Heart left ventricle (tissue), 16 donors: ENCODE results near the gene COPS2. TPM values are rescaled to one million over a fixed set of nuclear protein-coding genes. Genes with fewer than 3 reads are reported as not detected.

Experiments used
- ATAC-seq, 4 donors: fragments of 200-7000 bp; cut with Tn5 transposase; one replicate each; pipeline ENCODE4 v1.9.1; 2020 to 2022; ENCODE audit warnings: moderate library complexity in 4 of 4, mild to moderate bottlenecking in 3 of 4, moderate number of reproducible peaks in 1 of 4
- DNase-seq, 5 donors: peaks; one replicate each; pipeline ENCODE4 v3.0.0-alpha.2; 2020
- H3K27ac ChIP-seq, 12 donors: fragments of 200-600 bp; sonication (generic) in 4 of 12; one replicate each; pipeline versions ENCODE4 v1.5.0 to v1.8.0; 2016 to 2022; ENCODE audit warnings: mild to moderate bottlenecking in 2 of 12
- H3K27me3 ChIP-seq, 9 donors: fragments of 200-600 bp; sonication (generic) in 2 of 9; one replicate each; pipeline versions ENCODE4 v1.5.1 to v1.8.0; 2016 to 2022; ENCODE audit warnings: mild to moderate bottlenecking in 3 of 9
- H3K36me3 ChIP-seq, 9 donors: fragments of 200-600 bp; sonication (generic) in 2 of 9; one replicate each; pipeline versions ENCODE4 v1.5.0 to v1.8.0; 2018 to 2022; ENCODE audit warnings: mild to moderate bottlenecking in 2 of 9
- H3K4me1 ChIP-seq, 12 donors: fragments of 200-600 bp; sonication (generic) in 4 of 12; one replicate each; pipeline versions ENCODE4 v1.5.0 to v1.8.0; 2016 to 2022; ENCODE audit warnings: mild to moderate bottlenecking in 3 of 12
- H3K4me3 ChIP-seq, 12 donors: fragments of 200-600 bp; sonication (generic) in 4 of 12; one replicate each; pipeline versions ENCODE4 v1.5.0 to v1.8.0; 2017 to 2022; ENCODE audit warnings: mild to moderate bottlenecking in 9 of 12, moderate library complexity in 4 of 12
- H3K9me3 ChIP-seq, 12 donors: fragments of 200-600 bp; sonication (generic) in 4 of 12; one replicate each; pipeline versions ENCODE4 v1.5.0 to v1.8.0; 2016 to 2022; ENCODE audit warnings: mild to moderate bottlenecking in 1 of 12
- CTCF ChIP-seq, 12 donors: fragments of 200-600 bp; sonication (generic) in 4 of 12; IDR thresholded peaks; one replicate each; pipeline versions ENCODE4 v1.5.0 to v1.8.0; 2018 to 2022; ENCODE audit warnings: antibody characterized with exemption in 12 of 12, mild to moderate bottlenecking in 5 of 12
- POLR2A ChIP-seq, 2 donors: fragments of 450-650 bp; IDR thresholded peaks; one replicate each; pipeline ENCODE4 v1.6.1; 2017; ENCODE audit warnings: antibody characterized with exemption in 2 of 2, mild to moderate bottlenecking in 2 of 2, moderate library complexity in 2 of 2
- WGBS, 4 donors: extraction: QIAGEN DNeasy Blood & Tissue Kit in 2 of 4; methylation state at CpG; one replicate each; pipeline versions ENCODE4 v1.1.5 to v1.1.7; 2013 to 2018; 5-methylcytosine and 5-hydroxymethylcytosine counted together
- intact Hi-C, 10 donors: fragments of 100-400 bp; cut with DNase I; formaldehyde crosslinking; loops; one replicate each; pipeline versions ENCODE4 v1.11.1 to v1.14.2; 2022
- polyA plus RNA-seq, 2 donors: library from polyadenylated mRNA; stranded (reverse); fragments of 200-250 nt; gene quantifications; one replicate each; pipeline ENCODE4 v1.2.3, GENCODE V29; 2013
- total RNA-seq, 9 donors: library from RNA; depleted of rRNA in 2 of 9; stranded (reverse); fragments of >200 nt in 2 of 9; fragmentation: NEBNext Ultra II Directional in 3 of 9; extraction: Animal tissue kit (Norgen Biotek cat#: 25700) in 3 of 9; gene quantifications; one replicate each; pipeline versions ENCODE4 v1.1.0 to v1.2.4, GENCODE V29; 2016 to 2023
- donor health status: ischemic (EF 13 %, LVEDD 7.1; RV severe dilation, severe dysfunction).
- donor health status: healthy with polysubstance abuse.
- donor health status: DM: no; HTN: yes; CAD: no.
- donor health status: DM: no; HTN: no; CAD: no.
- donor health status: ischemic (EF 25% LVEDD 6.9; RV normal size, moderate dysfunction).
- donor health status: ischemic (EF 25% LVEDD 5.7; RV mildly dilated, moderate dysfunction).
- donor health status: healthy.
- donor health status: DM: yes; HTN: yes; CAD: no.
- donor health status: ischemic (EF 35%, LVEDD 5.7; RV mildly dilated, moderate dysfunction).
- donor health status: nonischemic (EF 11% LVEDD 7.7; RV severe dilation, severe dysfunction).
- donor health status: DM: yes; HTN: yes; CAD: no.
- donor health status: PGD.
- donor health status: ischemic (EF 29% LVEDD 5.4; RV normal size, mild dysfunction).
- donor health status: nonischemic (EF 23%, LVEDD 6.1; RV moderate dilation, normal function).

COPS2 gene
- total and polyA plus RNA-seq, 11 donors = 36.4 to 94.4 (median 79.9) TPM

- intact Hi-C loops = no loop called here
- H3K27me3 ChIP-seq = no peaks in the 10 kb centered on the region
- H3K36me3 ChIP-seq = no peaks in the 10 kb centered on the region
- WGBS, 4 donors = 97 to 98% (median 98%) methylated on average over 12 of the region's 12 CpGs
- no peaks in the 10 kb centered on the region for H3K9me3 ChIP-seq
- peaks cover 0 to 43% (median 8%) of the 10 kb centered on the region in 12 donors for H3K4me1 ChIP-seq
- H3K27ac ChIP-seq = no peak overlapping the region
- ATAC-seq = no peak
- TF ChIP-seq CTCF (IDR thresholded peaks at IDR 0.05) = no peak
- TF ChIP-seq POLR2A (IDR thresholded peaks at IDR 0.05) = no peak
- peak overlapping the region in 1 of 12 donors; percentile 69 for H3K4me3 ChIP-seq
- no peak for DNase-seq
Observed at GRCh38 chr15:49171790-49172189, 16.4 kb upstream of the COPS2 start.

- DNase-seq = peak; percentile 79 to 88 (median 82)
- ATAC-seq = peak; percentile 95 to 99 (median 98)
- H3K27me3 ChIP-seq = no peaks in the 10 kb centered on the region
- H3K4me3 ChIP-seq = peak within 1 kb of the TSS; percentile 25 to 79 (median 68)
- H3K9me3 ChIP-seq = no peaks in the 10 kb centered on the region
- intact Hi-C loops = loop anchor here in 1 of 10 donors (10.0 kb wide), 1 partner anchor 65 kb away; no protein-coding TSS in a partner anchor
- peaks cover 0 to 38% (median 7%) of the 10 kb centered on the region in 12 donors for H3K4me1 ChIP-seq
- H3K27ac ChIP-seq = peak within 1 kb of the TSS in 11 of 12 donors; percentile 41 to 85 (median 76)
- TF ChIP-seq CTCF (IDR thresholded peaks at IDR 0.05) = no peak
- TF ChIP-seq POLR2A (IDR thresholded peaks at IDR 0.05) = peak in 1 of 2 donors; percentile 51
- 6 to 10% (median 7%) methylated on average over 24 to 30 of the region's 30 CpGs for WGBS, 4 donors
- H3K36me3 ChIP-seq = no peaks in the 10 kb centered on the region
Observed at GRCh38 chr15:49169880-49170597, 14.6 kb upstream of the COPS2 start, which contains the start of gene GALK2. Gene GALK2 (plus strand): TSS chr15:49170247. CDS start chr15:49170323, 76 bp downstream.

- TF ChIP-seq POLR2A (IDR thresholded peaks at IDR 0.05) (no peak), CTCF (IDR thresholded peaks at IDR 0.05) (no peak)
- H3K27ac ChIP-seq = no peak overlapping the region
- no peak for DNase-seq
- WGBS, 4 donors = 81 to 85% (median 82%) methylated on average over 3 of the region's 3 CpGs
- H3K4me1 ChIP-seq = peaks cover 0 to 32% (median 7%) of the 10 kb centered on the region in 12 donors
- no peaks in the 10 kb centered on the region for H3K9me3 ChIP-seq
- H3K4me3 ChIP-seq = no peak overlapping the region
- intact Hi-C loops = loop anchor here in 1 of 10 donors (10.0 kb wide), 1 partner anchor 67 kb away; no protein-coding TSS in a partner anchor
- peaks cover 0 to 6% (median under 1%) of the 10 kb centered on the region in 9 donors for H3K36me3 ChIP-seq
- no peaks in the 10 kb centered on the region for H3K27me3 ChIP-seq
- ATAC-seq = no peak
Observed at GRCh38 chr15:49168016-49168415, 12.6 kb upstream of the COPS2 start.

- Histone ChIP-seq H3K27me3 (no peaks in the 10 kb centered on the region), H3K4me1 (peaks cover 0 to 5% (median 0%) of the 10 kb centered on the region in 12 donors), H3K9me3 (no peaks in the 10 kb centered on the region), H3K4me3 (no peak overlapping the region), H3K27ac (no peak overlapping the region), H3K36me3 (peaks cover 0 to 20% (median 14%) of the 10 kb centered on the region in 9 donors)
- intact Hi-C loops = loop anchor here in 1 of 10 donors (10.0 kb wide), 1 partner anchor 70 kb away; no protein-coding TSS in a partner anchor
- ATAC-seq = no peak
- TF ChIP-seq CTCF (IDR thresholded peaks at IDR 0.05) (no peak), POLR2A (IDR thresholded peaks at IDR 0.05) (no peak)
- no peak for DNase-seq
Observed at GRCh38 chr15:49164865-49165264, 9.5 kb upstream of the COPS2 start.
